GM23338 (cell line): ENCODE data around the gene PLS1. TPM values are rescaled to one million over a fixed set of nuclear protein-coding genes. Genes with fewer than 3 reads are reported as not detected.
"Not testable (repeated sequence)": the region's sequence is repeated elsewhere in the genome, so short reads cannot be mapped to it uniquely, and the experiment has no call there.

Experiments
- ATAC-seq: fragments of 200-7000 bp; cut with Tn5 transposase; 3 replicates; pipeline ENCODE4 v1.9.1; 2020
- DNase-seq: peaks from one replicate; pipeline ENCODE4 v3.0.0-alpha.2; 2015; ENCODE audit warnings: low spot score
- H2AFZ ChIP-seq: fragments of 200-600 bp; sonication (generic); 2 replicates; pipeline ENCODE4 v1.8.0; 2016; ENCODE audit warnings: antibody characterized with exemption, mild to moderate bottlenecking, moderate library complexity
- H3F3A ChIP-seq: fragments of 200-600 bp; sonication (generic); replicated peaks from 2 replicates; pipeline ENCODE4 v1.8.0; 2017; ENCODE audit warnings: antibody characterized with exemption, mixed run types, low read depth
- H3K27ac ChIP-seq: fragments of 200-600 bp; sonication (generic); 2 replicates; pipeline ENCODE4 v1.6.1; 2016; ENCODE audit warnings: low read depth
- H3K27me3 ChIP-seq: fragments of 200-600 bp; sonication (generic); 2 replicates; pipeline ENCODE4 v1.8.0; 2016; ENCODE audit warnings: mild to moderate bottlenecking, mixed run types, moderate library complexity; ENCODE audit not compliant: insufficient read depth
- H3K36me3 ChIP-seq: fragments of 200-600 bp; sonication (generic); 2 replicates; pipeline ENCODE4 v1.8.0; 2016; ENCODE audit warnings: mild to moderate bottlenecking; ENCODE audit not compliant: insufficient read depth
- H3K4me1 ChIP-seq: fragments of 200-600 bp; sonication (generic); 2 replicates; pipeline ENCODE4 v1.8.0; 2016; ENCODE audit warnings: mild to moderate bottlenecking, moderate library complexity; ENCODE audit not compliant: insufficient read depth
- H3K4me2 ChIP-seq: fragments of 200-600 bp; sonication (generic); 2 replicates; pipeline ENCODE4 v1.7.1; 2017; ENCODE audit warnings: mixed run types
- H3K4me3 ChIP-seq: fragments of 200-600 bp; sonication (generic); 2 replicates; pipeline ENCODE4 v1.6.1; 2016; ENCODE audit warnings: mixed run types
- H3K79me2 ChIP-seq: fragments of 200-600 bp; sonication (generic); replicated peaks from 2 replicates; pipeline ENCODE4 v1.8.0; 2017; ENCODE audit warnings: mild to moderate bottlenecking; ENCODE audit not compliant: insufficient read depth
- H3K9me2 ChIP-seq: fragments of 200-600 bp; sonication (generic); 2 replicates; pipeline ENCODE4 v1.8.0; 2017; ENCODE audit not compliant: insufficient read depth
- H4K20me1 ChIP-seq: fragments of 200-600 bp; sonication (generic); replicated peaks from 2 replicates; pipeline ENCODE4 v1.8.0; 2017; ENCODE audit warnings: mild to moderate bottlenecking; ENCODE audit not compliant: insufficient read depth
- H3K27ac Mint-ChIP-seq: 2 replicates; pipeline ENCODE4 v1.8.0; 2020; ENCODE audit warnings: inconsistent platforms, mild to moderate bottlenecking, moderate library complexity, mixed read lengths
- H3K27me3 Mint-ChIP-seq: 3 replicates; pipeline ENCODE4 v1.8.0; 2022; ENCODE audit warnings: low read depth, mild to moderate bottlenecking, moderate library complexity, mixed read lengths, inconsistent platforms; ENCODE audit not compliant: insufficient read depth, poor library complexity
- H3K36me3 Mint-ChIP-seq: 3 replicates; pipeline ENCODE4 v1.8.0; 2021; ENCODE audit warnings: low read depth, mild to moderate bottlenecking, inconsistent platforms, moderate library complexity, mixed read lengths
- H3K4me1 Mint-ChIP-seq: 3 replicates; pipeline ENCODE4 v1.8.0; 2020; ENCODE audit warnings: mild to moderate bottlenecking, inconsistent platforms, mixed read lengths
- H3K4me3 Mint-ChIP-seq: 3 replicates; pipeline ENCODE4 v1.8.0; 2021; ENCODE audit warnings: moderate library complexity, mild to moderate bottlenecking, inconsistent platforms, mixed read lengths
- H3K9me3 Mint-ChIP-seq: 3 replicates; pipeline ENCODE4 v1.8.0; 2020; ENCODE audit warnings: moderate library complexity, mild to moderate bottlenecking, inconsistent platforms, mixed read lengths
- CREB1 ChIP-seq: fragments of 250-450 bp; sonication (Bioruptor Pico); IDR thresholded peaks from 2 replicates; pipeline ENCODE4 v1.5.0; 2020; ENCODE audit warnings: low read depth, mild to moderate bottlenecking, moderate library complexity
- EZH2phosphoT487 ChIP-seq: fragments of 200-600 bp; sonication (generic); IDR thresholded peaks from one replicate; pipeline ENCODE4 v1.8.1; 2018; ENCODE audit warnings: antibody characterized with exemption; ENCODE audit not compliant: unreplicated experiment
- JUNB ChIP-seq: IDR thresholded peaks from one replicate; pipeline ENCODE4 v1.6.1; 2016; ENCODE audit warnings: antibody characterized with exemption; ENCODE audit not compliant: unreplicated experiment
- NANOG ChIP-seq: IDR thresholded peaks from 2 replicates; pipeline ENCODE4 v1.6.1; 2016; ENCODE audit warnings: antibody characterized with exemption, borderline replicate concordance
- POLR2AphosphoS5 ChIP-seq: IDR thresholded peaks from 2 replicates; pipeline ENCODE4 v1.6.1; 2016; ENCODE audit warnings: antibody characterized with exemption, low read depth
- STAT1 ChIP-seq: IDR thresholded peaks from one replicate; pipeline ENCODE4 v1.6.1; 2016; ENCODE audit warnings: antibody characterized with exemption; ENCODE audit not compliant: unreplicated experiment
- ZNF331 ChIP-seq: fragments of 250-450 bp; sonication (Bioruptor Pico); IDR thresholded peaks from 2 replicates; pipeline ENCODE4 v1.5.0; 2020; ENCODE audit warnings: low read depth, mild to moderate bottlenecking, moderate library complexity
- polyA plus RNA-seq: library from polyadenylated mRNA; unstranded; fragments of >200 nt; fragmentation: Nextera tagmentation; extraction: Ambion mirVana; gene quantifications from 2 replicates; pipeline ENCODE4 v1.2.1, GENCODE V29; 2016
- total RNA-seq: library from RNA; depleted of rRNA; stranded (reverse); fragments of >200 nt; shearing (Covaris generic); gene quantifications from 2 replicates; pipeline ENCODE4 v1.2.3, GENCODE V29; 2014
- TF ChIP-seq, protein P1 (sequence below): IDR thresholded peaks from one replicate; pipeline ENCODE4 v1.6.1; 2018; ENCODE audit warnings: antibody characterized with exemption; ENCODE audit not compliant: unreplicated experiment
- TF ChIP-seq, protein P2 (sequence below), 2 experiments: fragments of 200-600 bp in 1 of 2; sonication (generic) in 1 of 2; conservative IDR thresholded peaks; 2 replicates each; pipeline versions ENCODE4 v1.5.1 to v1.6.1; 2016 to 2017; ENCODE audit warnings: antibody characterized with exemption in 2 of 2, low read depth in 2 of 2, mild to moderate bottlenecking in 2 of 2, moderate library complexity in 1 of 2
- TF ChIP-seq, protein P3 (sequence below): fragments of 250-450 bp; sonication (Bioruptor Pico); IDR thresholded peaks from 2 replicates; pipeline ENCODE4 v1.5.0; 2020; ENCODE audit warnings: mild to moderate bottlenecking, moderate library complexity

PLS1 gene
- total and polyA plus RNA-seq, 2 experiments from 2014 or later: 18.4 to 42.2 TPM

DNA sequence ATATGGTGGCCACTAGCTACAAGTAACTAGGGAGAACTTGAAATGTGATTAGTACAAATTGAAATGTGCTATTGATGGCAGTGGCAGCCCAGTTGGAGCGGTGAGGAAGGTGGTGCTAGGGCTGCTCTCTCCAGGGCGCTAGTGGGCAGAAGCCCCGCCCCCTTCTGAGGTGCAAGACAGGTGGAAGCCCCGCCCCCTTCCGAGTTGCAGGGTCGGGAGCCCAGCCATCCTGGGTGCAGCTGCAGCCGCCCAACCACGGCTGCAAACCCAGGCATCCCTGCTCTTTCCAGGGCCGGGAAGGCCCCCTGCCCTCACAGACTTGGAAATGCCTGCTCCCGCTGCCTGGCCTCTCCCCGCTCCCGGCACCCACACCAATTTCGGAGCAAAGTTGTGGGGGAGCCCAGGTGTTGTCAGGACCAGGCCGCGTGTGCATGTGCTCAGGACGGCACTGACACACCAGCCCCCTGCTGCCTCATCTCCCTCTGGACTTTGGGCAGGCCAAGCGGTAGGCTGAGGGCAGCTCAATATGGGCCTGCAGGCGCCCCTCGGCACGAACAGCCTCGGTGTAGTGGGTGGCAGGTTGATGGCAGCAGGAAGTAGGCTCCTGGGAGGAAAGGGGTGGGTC is 27.7 kb upstream of the PLS1 start:
- Mint-ChIP-seq H3K27me3 (no peaks in the 10 kb centered on the region), H3K27ac (no peak overlapping the region), H3K4me1 (peaks cover 3% of the 10 kb centered on the region; the same call in 1 of the 3 replicates), H3K36me3 (peaks cover 8% of the 10 kb centered on the region; the same call in 2 of the 3 replicates), H3K9me3 (no peaks in the 10 kb centered on the region), H3K4me3 (peak overlapping the region; percentile 2; the same call in 1 of the 3 replicates)
- Histone ChIP-seq H3K27ac (no peak overlapping the region), H3K4me2 (peak overlapping the region; percentile 63; the same call in 1 of the 2 replicates), H3K9me2 (no peaks in the 10 kb centered on the region), H3K4me1 (no peaks in the 10 kb centered on the region), H3K79me2 (peaks cover 23% of the 10 kb centered on the region), H3F3A (no peaks in the 10 kb centered on the region), H3K27me3 (no peaks in the 10 kb centered on the region), H2AFZ (peak overlapping the region; percentile 54; the same call in 1 of the 2 replicates), H3K4me3 (peak overlapping the region; percentile 43; the same call in 1 of the 2 replicates), H4K20me1 (no peaks in the 10 kb centered on the region; the same call in 1 of the 2 replicates), H3K36me3 (no peaks in the 10 kb centered on the region)
- DNase-seq: peak; percentile 92
- TF ChIP-seq, protein P1, sequence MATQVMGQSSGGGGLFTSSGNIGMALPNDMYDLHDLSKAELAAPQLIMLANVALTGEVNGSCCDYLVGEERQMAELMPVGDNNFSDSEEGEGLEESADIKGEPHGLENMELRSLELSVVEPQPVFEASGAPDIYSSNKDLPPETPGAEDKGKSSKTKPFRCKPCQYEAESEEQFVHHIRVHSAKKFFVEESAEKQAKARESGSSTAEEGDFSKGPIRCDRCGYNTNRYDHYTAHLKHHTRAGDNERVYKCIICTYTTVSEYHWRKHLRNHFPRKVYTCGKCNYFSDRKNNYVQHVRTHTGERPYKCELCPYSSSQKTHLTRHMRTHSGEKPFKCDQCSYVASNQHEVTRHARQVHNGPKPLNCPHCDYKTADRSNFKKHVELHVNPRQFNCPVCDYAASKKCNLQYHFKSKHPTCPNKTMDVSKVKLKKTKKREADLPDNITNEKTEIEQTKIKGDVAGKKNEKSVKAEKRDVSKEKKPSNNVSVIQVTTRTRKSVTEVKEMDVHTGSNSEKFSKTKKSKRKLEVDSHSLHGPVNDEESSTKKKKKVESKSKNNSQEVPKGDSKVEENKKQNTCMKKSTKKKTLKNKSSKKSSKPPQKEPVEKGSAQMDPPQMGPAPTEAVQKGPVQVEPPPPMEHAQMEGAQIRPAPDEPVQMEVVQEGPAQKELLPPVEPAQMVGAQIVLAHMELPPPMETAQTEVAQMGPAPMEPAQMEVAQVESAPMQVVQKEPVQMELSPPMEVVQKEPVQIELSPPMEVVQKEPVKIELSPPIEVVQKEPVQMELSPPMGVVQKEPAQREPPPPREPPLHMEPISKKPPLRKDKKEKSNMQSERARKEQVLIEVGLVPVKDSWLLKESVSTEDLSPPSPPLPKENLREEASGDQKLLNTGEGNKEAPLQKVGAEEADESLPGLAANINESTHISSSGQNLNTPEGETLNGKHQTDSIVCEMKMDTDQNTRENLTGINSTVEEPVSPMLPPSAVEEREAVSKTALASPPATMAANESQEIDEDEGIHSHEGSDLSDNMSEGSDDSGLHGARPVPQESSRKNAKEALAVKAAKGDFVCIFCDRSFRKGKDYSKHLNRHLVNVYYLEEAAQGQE: no peak
- TF ChIP-seq ZNF331 (no peak), NANOG (no peak), STAT1 (no peak), POLR2AphosphoS5 (no peak; the same call in 1 of the 2 replicates), JUNB (no peak), CREB1 (CRISPR knock-in tag) (no peak), EZH2phosphoT487 (no peak)
- TF ChIP-seq, protein P2, sequence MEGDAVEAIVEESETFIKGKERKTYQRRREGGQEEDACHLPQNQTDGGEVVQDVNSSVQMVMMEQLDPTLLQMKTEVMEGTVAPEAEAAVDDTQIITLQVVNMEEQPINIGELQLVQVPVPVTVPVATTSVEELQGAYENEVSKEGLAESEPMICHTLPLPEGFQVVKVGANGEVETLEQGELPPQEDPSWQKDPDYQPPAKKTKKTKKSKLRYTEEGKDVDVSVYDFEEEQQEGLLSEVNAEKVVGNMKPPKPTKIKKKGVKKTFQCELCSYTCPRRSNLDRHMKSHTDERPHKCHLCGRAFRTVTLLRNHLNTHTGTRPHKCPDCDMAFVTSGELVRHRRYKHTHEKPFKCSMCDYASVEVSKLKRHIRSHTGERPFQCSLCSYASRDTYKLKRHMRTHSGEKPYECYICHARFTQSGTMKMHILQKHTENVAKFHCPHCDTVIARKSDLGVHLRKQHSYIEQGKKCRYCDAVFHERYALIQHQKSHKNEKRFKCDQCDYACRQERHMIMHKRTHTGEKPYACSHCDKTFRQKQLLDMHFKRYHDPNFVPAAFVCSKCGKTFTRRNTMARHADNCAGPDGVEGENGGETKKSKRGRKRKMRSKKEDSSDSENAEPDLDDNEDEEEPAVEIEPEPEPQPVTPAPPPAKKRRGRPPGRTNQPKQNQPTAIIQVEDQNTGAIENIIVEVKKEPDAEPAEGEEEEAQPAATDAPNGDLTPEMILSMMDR (conservative IDR thresholded peaks at IDR 0.05; ENCODE audit: low read depth in 2 of 2): no peak
- TF ChIP-seq, protein P3, sequence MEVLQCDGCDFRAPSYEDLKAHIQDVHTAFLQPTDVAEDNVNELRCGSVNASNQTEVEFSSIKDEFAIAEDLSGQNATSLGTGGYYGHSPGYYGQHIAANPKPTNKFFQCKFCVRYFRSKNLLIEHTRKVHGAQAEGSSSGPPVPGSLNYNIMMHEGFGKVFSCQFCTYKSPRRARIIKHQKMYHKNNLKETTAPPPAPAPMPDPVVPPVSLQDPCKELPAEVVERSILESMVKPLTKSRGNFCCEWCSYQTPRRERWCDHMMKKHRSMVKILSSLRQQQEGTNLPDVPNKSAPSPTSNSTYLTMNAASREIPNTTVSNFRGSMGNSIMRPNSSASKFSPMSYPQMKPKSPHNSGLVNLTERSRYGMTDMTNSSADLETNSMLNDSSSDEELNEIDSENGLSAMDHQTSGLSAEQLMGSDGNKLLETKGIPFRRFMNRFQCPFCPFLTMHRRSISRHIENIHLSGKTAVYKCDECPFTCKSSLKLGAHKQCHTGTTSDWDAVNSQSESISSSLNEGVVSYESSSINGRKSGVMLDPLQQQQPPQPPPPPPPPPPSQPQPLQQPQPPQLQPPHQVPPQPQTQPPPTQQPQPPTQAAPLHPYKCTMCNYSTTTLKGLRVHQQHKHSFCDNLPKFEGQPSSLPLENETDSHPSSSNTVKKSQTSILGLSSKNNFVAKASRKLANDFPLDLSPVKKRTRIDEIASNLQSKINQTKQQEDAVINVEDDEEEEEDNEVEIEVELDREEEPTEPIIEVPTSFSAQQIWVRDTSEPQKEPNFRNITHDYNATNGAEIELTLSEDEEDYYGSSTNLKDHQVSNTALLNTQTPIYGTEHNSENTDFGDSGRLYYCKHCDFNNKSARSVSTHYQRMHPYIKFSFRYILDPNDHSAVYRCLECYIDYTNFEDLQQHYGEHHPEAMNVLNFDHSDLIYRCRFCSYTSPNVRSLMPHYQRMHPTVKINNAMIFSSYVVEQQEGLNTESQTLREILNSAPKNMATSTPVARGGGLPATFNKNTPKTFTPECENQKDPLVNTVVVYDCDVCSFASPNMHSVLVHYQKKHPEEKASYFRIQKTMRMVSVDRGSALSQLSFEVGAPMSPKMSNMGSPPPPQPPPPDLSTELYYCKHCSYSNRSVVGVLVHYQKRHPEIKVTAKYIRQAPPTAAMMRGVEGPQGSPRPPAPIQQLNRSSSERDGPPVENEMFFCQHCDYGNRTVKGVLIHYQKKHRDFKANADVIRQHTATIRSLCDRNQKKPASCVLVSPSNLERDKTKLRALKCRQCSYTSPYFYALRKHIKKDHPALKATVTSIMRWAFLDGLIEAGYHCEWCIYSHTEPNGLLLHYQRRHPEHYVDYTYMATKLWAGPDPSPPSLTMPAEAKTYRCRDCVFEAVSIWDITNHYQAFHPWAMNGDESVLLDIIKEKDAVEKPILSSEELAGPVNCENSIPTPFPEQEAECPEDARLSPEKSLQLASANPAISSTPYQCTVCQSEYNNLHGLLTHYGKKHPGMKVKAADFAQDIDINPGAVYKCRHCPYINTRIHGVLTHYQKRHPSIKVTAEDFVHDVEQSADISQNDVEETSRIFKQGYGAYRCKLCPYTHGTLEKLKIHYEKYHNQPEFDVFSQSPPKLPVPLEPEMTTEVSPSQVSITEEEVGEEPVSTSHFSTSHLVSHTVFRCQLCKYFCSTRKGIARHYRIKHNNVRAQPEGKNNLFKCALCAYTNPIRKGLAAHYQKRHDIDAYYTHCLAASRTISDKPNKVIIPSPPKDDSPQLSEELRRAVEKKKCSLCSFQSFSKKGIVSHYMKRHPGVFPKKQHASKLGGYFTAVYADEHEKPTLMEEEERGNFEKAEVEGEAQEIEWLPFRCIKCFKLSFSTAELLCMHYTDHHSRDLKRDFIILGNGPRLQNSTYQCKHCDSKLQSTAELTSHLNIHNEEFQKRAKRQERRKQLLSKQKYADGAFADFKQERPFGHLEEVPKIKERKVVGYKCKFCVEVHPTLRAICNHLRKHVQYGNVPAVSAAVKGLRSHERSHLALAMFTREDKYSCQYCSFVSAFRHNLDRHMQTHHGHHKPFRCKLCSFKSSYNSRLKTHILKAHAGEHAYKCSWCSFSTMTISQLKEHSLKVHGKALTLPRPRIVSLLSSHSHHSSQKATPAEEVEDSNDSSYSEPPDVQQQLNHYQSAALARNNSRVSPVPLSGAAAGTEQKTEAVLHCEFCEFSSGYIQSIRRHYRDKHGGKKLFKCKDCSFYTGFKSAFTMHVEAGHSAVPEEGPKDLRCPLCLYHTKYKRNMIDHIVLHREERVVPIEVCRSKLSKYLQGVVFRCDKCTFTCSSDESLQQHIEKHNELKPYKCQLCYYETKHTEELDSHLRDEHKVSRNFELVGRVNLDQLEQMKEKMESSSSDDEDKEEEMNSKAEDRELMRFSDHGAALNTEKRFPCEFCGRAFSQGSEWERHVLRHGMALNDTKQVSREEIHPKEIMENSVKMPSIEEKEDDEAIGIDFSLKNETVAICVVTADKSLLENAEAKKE (CRISPR knock-in tag): no peak
- peak; percentile 97 for ATAC-seq

DNA sequence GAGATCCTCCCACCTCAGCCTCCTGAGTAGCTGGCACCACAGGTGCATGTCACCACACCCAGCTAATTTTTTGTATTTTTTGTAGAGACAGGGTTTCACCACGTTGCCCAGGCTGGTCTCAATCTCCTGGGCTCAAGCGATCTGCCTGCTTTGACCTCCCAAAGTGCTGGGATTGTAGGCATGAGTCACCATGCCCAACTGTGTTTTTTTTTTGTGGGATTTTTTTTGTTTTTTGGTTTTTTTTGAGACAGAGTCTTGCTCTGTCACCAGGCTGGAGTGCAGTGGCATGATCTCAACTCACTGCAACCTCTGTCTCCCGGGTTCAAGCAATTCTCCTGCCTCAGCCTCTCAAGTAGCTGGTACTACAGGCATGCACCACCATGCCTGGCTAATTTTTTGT is 26.8 kb upstream of the PLS1 start:
- not testable (repeated sequence) for H2AFZ ChIP-seq, DNase-seq, H3K27me3 ChIP-seq, ATAC-seq, H3K4me2 ChIP-seq, H3K4me3 Mint-ChIP-seq, H3K4me3 ChIP-seq, H3K27ac ChIP-seq, H3K9me2 ChIP-seq, H3K36me3 ChIP-seq, H3K27ac Mint-ChIP-seq, H3K4me1 ChIP-seq, H4K20me1 ChIP-seq, H3F3A ChIP-seq, H3K4me1 Mint-ChIP-seq, H3K27me3 Mint-ChIP-seq, H3K9me3 Mint-ChIP-seq
- H3K36me3 Mint-ChIP-seq: peaks cover 11% of the 10 kb centered on the region
- peaks cover 30% of the 10 kb centered on the region for H3K79me2 ChIP-seq
